HG03103 (cell line): ENCODE data around the gene SUPT3H.
A peak's percentile ranks its signal among the peaks of the same experiment; 100 is the strongest.

Experiments
- ATAC-seq: cut with Tn5 transposase; IDR thresholded peaks from one replicate; pipeline ENCODE4 v1.9.1; 2021; ENCODE audit warnings: low read depth; ENCODE audit not compliant: unreplicated experiment

The SUPT3H gene

DNA sequence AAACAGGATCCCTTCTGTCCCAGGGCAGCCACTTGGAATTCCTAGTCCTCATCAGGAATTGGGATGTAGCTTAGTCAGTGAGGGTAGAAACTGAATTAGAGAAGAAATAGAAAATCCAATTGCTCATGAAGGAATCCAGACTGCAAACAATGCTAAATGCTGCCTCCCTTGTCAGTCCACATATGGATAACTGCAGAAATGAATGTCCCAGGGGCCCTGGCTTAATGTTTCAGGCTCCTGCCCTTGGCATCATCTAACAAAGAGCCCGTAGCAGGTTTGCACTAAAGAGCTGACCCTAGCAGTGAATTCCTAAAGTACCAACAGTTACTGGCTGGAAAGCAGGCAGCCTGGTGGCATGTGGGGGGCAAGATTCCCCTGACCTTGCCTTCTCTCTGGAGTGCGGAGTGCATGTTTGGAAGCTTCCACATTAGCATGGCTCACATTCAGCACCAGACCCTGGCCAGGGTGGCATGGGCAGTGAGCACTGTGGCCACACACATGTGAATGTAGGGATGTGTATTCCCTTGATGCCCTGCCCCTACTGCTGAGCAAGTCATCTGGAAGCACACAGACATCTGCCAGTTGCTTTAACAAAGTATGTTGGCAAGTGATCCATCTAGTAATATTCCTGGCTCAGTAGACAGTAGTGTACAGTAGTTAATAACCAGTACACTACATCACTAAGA lies 595.7 kb downstream of the SUPT3H start:
- ATAC-seq = no peak

DNA sequence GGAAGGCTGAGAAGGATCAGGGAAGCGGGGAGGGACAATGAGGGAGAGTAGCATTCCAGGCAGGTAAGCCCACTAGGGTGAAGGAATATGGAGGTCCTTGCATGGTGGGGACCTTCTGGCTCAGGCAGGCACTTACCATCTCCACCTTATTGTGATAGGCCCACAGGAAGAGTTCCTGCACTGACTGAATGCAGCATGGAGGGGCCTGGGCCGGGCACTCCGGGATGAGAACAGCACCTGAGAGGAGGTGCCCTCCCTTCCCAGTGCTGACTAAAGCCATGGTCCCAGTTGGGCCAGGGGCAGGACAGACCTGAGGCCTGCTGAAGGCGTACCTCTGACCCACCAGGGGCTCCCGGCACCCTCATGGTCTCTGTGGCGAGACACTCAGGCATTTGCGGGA lies 597.6 kb downstream of the SUPT3H start:
- no peak for ATAC-seq

DNA sequence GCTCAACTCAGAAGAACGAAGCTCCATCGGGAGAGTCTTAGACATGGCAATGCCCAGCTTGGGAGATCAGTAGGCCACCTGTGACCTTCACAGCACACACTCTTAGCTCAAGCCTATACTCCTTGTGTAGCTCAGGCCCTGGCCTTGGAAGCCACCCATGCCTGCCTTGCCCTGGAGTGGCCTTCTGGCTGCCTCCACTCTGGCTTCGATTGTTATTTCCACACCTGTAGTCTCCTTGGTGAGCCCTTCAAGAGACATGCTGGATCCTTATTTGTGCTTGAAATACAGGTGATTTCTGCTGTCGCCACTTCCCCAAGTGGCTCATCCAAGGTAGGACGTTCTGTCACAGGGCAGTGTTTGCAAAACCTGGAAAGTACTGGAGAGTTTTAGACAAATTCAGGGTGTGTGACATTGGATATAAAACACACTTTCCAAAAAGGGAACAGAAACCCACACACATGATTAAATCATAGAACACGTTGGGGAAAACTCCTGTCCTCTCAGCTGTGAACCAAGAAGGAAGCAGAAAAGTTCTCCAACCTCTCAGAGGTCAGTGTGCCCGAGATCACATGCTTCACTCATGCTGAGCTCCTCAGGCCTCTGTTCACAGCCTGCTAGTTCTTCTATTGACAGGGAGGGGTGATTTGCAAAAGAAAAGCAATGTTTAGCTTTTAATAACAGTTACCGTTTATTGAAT lies 598.5 kb downstream of the SUPT3H start:
- ATAC-seq = peak; percentile 68
